Transverse colon (tissue), 4 donors: Measurements from ENCODE around the gene MKNK1. TPM values are rescaled to one million over a fixed set of nuclear protein-coding genes. Genes with fewer than 3 reads are reported as not detected.

Source experiments
- DNase-seq: peaks from one replicate; pipeline ENCODE4 v3.0.0-alpha.2; 2019
- H3K27ac ChIP-seq, 4 donors: fragments of 200-600 bp; sonication (generic); 2 replicates each; pipeline ENCODE4 v1.5.1; 2016 to 2018; ENCODE audit warnings: inconsistent platforms in 4 of 4
- H3K27me3 ChIP-seq: fragments of 200-600 bp; sonication (generic); 2 replicates; pipeline ENCODE4 v1.5.1; 2017; ENCODE audit warnings: inconsistent platforms
- H3K36me3 ChIP-seq, 4 donors: fragments of 200-600 bp; sonication (generic); 2 replicates each; pipeline ENCODE4 v1.5.1; 2017 to 2019; ENCODE audit warnings: inconsistent platforms in 4 of 4
- H3K4me1 ChIP-seq, 4 donors: fragments of 200-600 bp; sonication (generic); 2 replicates each; pipeline ENCODE4 v1.5.1; 2017 to 2020; ENCODE audit warnings: inconsistent platforms in 4 of 4
- H3K4me3 ChIP-seq, 4 donors: fragments of 200-600 bp; sonication (generic); 1 replicate in 1 of 4; 2 replicates in 3 of 4; pipeline versions ENCODE4 v1.5.1 to v1.6.1; 2017 to 2019; ENCODE audit warnings: inconsistent platforms in 4 of 4
- H3K9me3 ChIP-seq, 2 donors: fragments of 200-600 bp; sonication (generic); 2 replicates each; pipeline ENCODE4 v1.5.1; 2017 to 2019; ENCODE audit warnings: inconsistent platforms in 2 of 2
- CTCF ChIP-seq, 5 experiments: fragments of 200-600 bp in 3 of 5; fragments of 450-650 bp in 2 of 5; sonication (generic) in 3 of 5; IDR thresholded peaks; 1 replicate in 2 of 5; 2 replicates in 3 of 5; pipeline ENCODE4 v1.5.1; 2016 to 2017; ENCODE audit warnings: antibody characterized with exemption in 5 of 5, inconsistent platforms in 3 of 5, mild to moderate bottlenecking in 2 of 5, moderate library complexity in 1 of 5
- EP300 ChIP-seq: sonication (generic); formaldehyde crosslinking; IDR thresholded peaks from one replicate; pipeline ENCODE4 v1.6.1; 2017; ENCODE audit warnings: antibody characterized with exemption, low read depth
- POLR2A ChIP-seq: fragments of 450-650 bp; IDR thresholded peaks from one replicate; pipeline ENCODE4 v1.6.1; 2016; ENCODE audit warnings: antibody characterized with exemption, mild to moderate bottlenecking, moderate library complexity
- POLR2AphosphoS5 ChIP-seq, 3 donors: sonication (generic); formaldehyde crosslinking; IDR thresholded peaks; one replicate each; pipeline ENCODE4 v1.6.1; 2016; ENCODE audit warnings: antibody characterized with exemption in 3 of 3
- WGBS, 2 donors: methylation state at CpG; one replicate each; pipeline ENCODE4 v1.1.5; 2018; ENCODE audit warnings: low coverage in 1 of 2; 5-methylcytosine and 5-hydroxymethylcytosine counted together
- in situ Hi-C, 4 donors: fragments of 200-750 bp; cut with MboI; loops; one replicate each; pipeline versions ENCODE4 v1.15.0 to v1.15.1; 2017; ENCODE audit warnings: low sequenced_read_pairs in 3 of 4, low pct_ligation_motif_present in 1 of 4, low pct_unique_long_range_greater_than_20kb in 1 of 4
- intact Hi-C: fragments of 100-400 bp; cut with DNase I; formaldehyde crosslinking; loops from one replicate; pipeline ENCODE4 v1.15.1; 2023; ENCODE audit warnings: low total_unique reads
- total RNA-seq, 4 donors: library from RNA; depleted of rRNA; stranded (reverse); fragments of >200 nt; gene quantifications; one replicate each; pipeline ENCODE4 v1.1.0, GENCODE V29; 2016

Gene MKNK1
- total RNA-seq, 4 donors from 2014 or later, result 59.5 to 80.5 (median 62.3) TPM

GRCh38 chr1:46594063-46594462 is 10.0 kb downstream of the MKNK1 start:
- TF ChIP-seq POLR2AphosphoS5 (IDR thresholded peaks at IDR 0.05) (no peak), CTCF (IDR thresholded peaks at IDR 0.05) (no peak), EP300 (no peak), POLR2A (no peak)
- intact Hi-C loops, result no loop called here
- H3K27ac ChIP-seq, result peak overlapping the region in 3 of 4 donors; percentile 29 to 57 (median 45)

GRCh38 chr1:46592823-46593222 is 11.2 kb downstream of the MKNK1 start:
- Histone ChIP-seq H3K4me3 (no peak overlapping the region), H3K27ac (no peak overlapping the region), H3K9me3 (no peaks in the 10 kb centered on the region), H3K4me1 (peaks cover 0 to 10% (median 0%) of the 10 kb centered on the region in 4 donors), H3K27me3 (no peaks in the 10 kb centered on the region), H3K36me3 (peaks cover 0 to 30% (median 4%) of the 10 kb centered on the region in 4 donors)
- no peak for DNase-seq
- intact Hi-C loops, result no loop called here
- in situ Hi-C loops, result no loop called here
- WGBS, 2 donors, result 80 to 84% methylated on average over 2 to 4 of the region's 4 CpGs
- TF ChIP-seq POLR2A (no peak), POLR2AphosphoS5 (IDR thresholded peaks at IDR 0.05) (no peak), EP300 (no peak), CTCF (IDR thresholded peaks at IDR 0.05) (no peak)

More at GRCh38 chr1:46594063-46594462, 10.0 kb downstream of the MKNK1 start:
- Histone ChIP-seq H3K4me3 (no peak overlapping the region), H3K9me3 (no peaks in the 10 kb centered on the region), H3K27me3 (no peaks in the 10 kb centered on the region), H3K4me1 (peaks cover 0 to 15% (median 6%) of the 10 kb centered on the region in 4 donors), H3K36me3 (peaks cover 0 to 30% (median 4%) of the 10 kb centered on the region in 4 donors)
- in situ Hi-C loops, result no loop called here
- DNase-seq, result no peak
- 90% methylated on average over 3 to 5 of the region's 5 CpGs for WGBS, 2 donors

- 92 to 94% methylated on average over 3 of the region's 3 CpGs for WGBS, 2 donors
- DNase-seq, result no peak
- TF ChIP-seq EP300, result no peak
- no peak for TF ChIP-seq POLR2A
- no peak for TF ChIP-seq POLR2AphosphoS5 (IDR thresholded peaks at IDR 0.05)
- TF ChIP-seq CTCF (IDR thresholded peaks at IDR 0.05), result no peak
- intact Hi-C loops, result no loop called here
- in situ Hi-C loops, result no loop called here
- Histone ChIP-seq H3K36me3 (peaks cover 0 to 24% (median 4%) of the 10 kb centered on the region in 4 donors), H3K27ac (no peak overlapping the region), H3K27me3 (no peaks in the 10 kb centered on the region), H3K4me3 (no peak overlapping the region), H3K4me1 (no peaks in the 10 kb centered on the region), H3K9me3 (no peaks in the 10 kb centered on the region)
These were observed 14.5 kb downstream of the MKNK1 start for GRCh38 chr1:46589529-46589928.

GRCh38 chr1:46587069-46587468 is 17.0 kb downstream of the MKNK1 start:
- DNase-seq, result peak; percentile 36
- Histone ChIP-seq H3K9me3 (no peaks in the 10 kb centered on the region), H3K27me3 (no peaks in the 10 kb centered on the region), H3K4me1 (no peaks in the 10 kb centered on the region), H3K4me3 (no peak overlapping the region), H3K36me3 (peaks cover 0 to 20% (median 7%) of the 10 kb centered on the region in 4 donors), H3K27ac (no peak overlapping the region)
- intact Hi-C loops, result no loop called here
- no peak for TF ChIP-seq EP300
- no peak for TF ChIP-seq CTCF (IDR thresholded peaks at IDR 0.05)
- no peak for TF ChIP-seq POLR2A
- no peak for TF ChIP-seq POLR2AphosphoS5 (IDR thresholded peaks at IDR 0.05)
- in situ Hi-C loops, result no loop called here
- 86% methylated on average over 7 of the region's 7 CpGs; no CpG with 5 or more reads in 1 of the 2 donors for WGBS, 2 donors
